DOHH2 (cell line): ENCODE data around the gene CHPF.

ENCODE experiments used
- H3F3A ChIP-seq: fragments of 200-600 bp; sonication (generic), shearing (Covaris generic); 2 replicates; pipeline ENCODE4 v1.6.0; 2016; ENCODE audit warnings: antibody characterized with exemption, mild to moderate bottlenecking; ENCODE audit not compliant: control insufficient read depth, insufficient read depth
- H3K27ac ChIP-seq: fragments of 200-600 bp; sonication (generic); 2 replicates; pipeline ENCODE4 v1.5.1; 2014; ENCODE audit warnings: low read depth, mild to moderate bottlenecking, low read length, moderate library complexity
- H3K27me3 ChIP-seq: fragments of 200-600 bp; sonication (generic); 2 replicates; pipeline ENCODE4 v1.6.1; 2014; ENCODE audit warnings: mild to moderate bottlenecking, low read length, mixed read lengths; ENCODE audit not compliant: control insufficient read depth
- H3K36me3 ChIP-seq: fragments of 200-600 bp; sonication (generic); 2 replicates; pipeline ENCODE4 v1.6.1; 2014; ENCODE audit warnings: mild to moderate bottlenecking, low read length, moderate library complexity, mixed read lengths; ENCODE audit not compliant: control insufficient read depth
- H3K4me1 ChIP-seq: fragments of 200-600 bp; sonication (generic); 2 replicates; pipeline ENCODE4 v1.6.1; 2014; ENCODE audit warnings: mild to moderate bottlenecking, low read length, mixed read lengths; ENCODE audit not compliant: control insufficient read depth
- H3K4me2 ChIP-seq: fragments of 200-600 bp; sonication (generic); 2 replicates; pipeline ENCODE4 v1.6.0; 2014; ENCODE audit warnings: mild to moderate bottlenecking, low read length, moderate library complexity
- H3K4me3 ChIP-seq: fragments of 200-600 bp; sonication (generic); 2 replicates; pipeline ENCODE4 v1.5.1; 2014; ENCODE audit warnings: mild to moderate bottlenecking, low read length, mixed read lengths
- H3K79me2 ChIP-seq: fragments of 200-600 bp; sonication (generic); 2 replicates; pipeline ENCODE4 v1.6.1; 2014; ENCODE audit warnings: mild to moderate bottlenecking, low read length, mixed read lengths; ENCODE audit not compliant: control insufficient read depth
- H3K9me2 ChIP-seq: fragments of 200-600 bp; sonication (generic); replicated peaks from 2 replicates; pipeline ENCODE4 v1.6.1; 2014; ENCODE audit warnings: mild to moderate bottlenecking, low read length, mixed read lengths; ENCODE audit not compliant: control insufficient read depth
- H3K9me3 ChIP-seq: fragments of 200-600 bp; sonication (generic); 2 replicates; pipeline ENCODE4 v1.6.1; 2014; ENCODE audit warnings: antibody characterized with exemption, low read length, mixed read lengths; ENCODE audit not compliant: control insufficient read depth, insufficient read depth
- H4K20me1 ChIP-seq: fragments of 200-600 bp; sonication (generic); 2 replicates; pipeline ENCODE4 v1.6.0; 2014; ENCODE audit warnings: low read depth, mild to moderate bottlenecking, antibody characterized with exemption, low read length, moderate library complexity; ENCODE audit not compliant: control insufficient read depth, insufficient read depth
- EZH2phosphoT487 ChIP-seq: fragments of 200-600 bp; sonication (generic); IDR thresholded peaks from 2 replicates; pipeline ENCODE4 v1.6.1; 2017; ENCODE audit warnings: borderline replicate concordance, mild to moderate bottlenecking, antibody characterized with exemption, low read length, moderate library complexity, mixed read lengths
- TF ChIP-seq, protein P1 (sequence below): fragments of 200-600 bp; sonication (generic); IDR thresholded peaks from one replicate; pipeline ENCODE4 v1.5.1; 2014; ENCODE audit warnings: antibody characterized with exemption, mild to moderate bottlenecking, low read depth, low read length; ENCODE audit not compliant: poor library complexity, severe bottlenecking

Gene CHPF

GRCh38 chr2:219490186-219490585 lies 53.4 kb downstream of the CHPF start:
- Histone ChIP-seq H3K79me2 (no peaks in the 10 kb centered on the region), H4K20me1 (no peaks in the 10 kb centered on the region), H3K4me2 (no peak overlapping the region), H3K27ac (no peak overlapping the region), H3F3A (no peaks in the 10 kb centered on the region), H3K4me1 (peaks cover 1% of the 10 kb centered on the region), H3K9me2 (no peaks in the 10 kb centered on the region), H3K36me3 (no peaks in the 10 kb centered on the region), H3K9me3 (no peaks in the 10 kb centered on the region), H3K4me3 (no peak overlapping the region), H3K27me3 (peaks cover 24% of the 10 kb centered on the region)
- TF ChIP-seq EZH2phosphoT487: no peak
- TF ChIP-seq, protein P1, sequence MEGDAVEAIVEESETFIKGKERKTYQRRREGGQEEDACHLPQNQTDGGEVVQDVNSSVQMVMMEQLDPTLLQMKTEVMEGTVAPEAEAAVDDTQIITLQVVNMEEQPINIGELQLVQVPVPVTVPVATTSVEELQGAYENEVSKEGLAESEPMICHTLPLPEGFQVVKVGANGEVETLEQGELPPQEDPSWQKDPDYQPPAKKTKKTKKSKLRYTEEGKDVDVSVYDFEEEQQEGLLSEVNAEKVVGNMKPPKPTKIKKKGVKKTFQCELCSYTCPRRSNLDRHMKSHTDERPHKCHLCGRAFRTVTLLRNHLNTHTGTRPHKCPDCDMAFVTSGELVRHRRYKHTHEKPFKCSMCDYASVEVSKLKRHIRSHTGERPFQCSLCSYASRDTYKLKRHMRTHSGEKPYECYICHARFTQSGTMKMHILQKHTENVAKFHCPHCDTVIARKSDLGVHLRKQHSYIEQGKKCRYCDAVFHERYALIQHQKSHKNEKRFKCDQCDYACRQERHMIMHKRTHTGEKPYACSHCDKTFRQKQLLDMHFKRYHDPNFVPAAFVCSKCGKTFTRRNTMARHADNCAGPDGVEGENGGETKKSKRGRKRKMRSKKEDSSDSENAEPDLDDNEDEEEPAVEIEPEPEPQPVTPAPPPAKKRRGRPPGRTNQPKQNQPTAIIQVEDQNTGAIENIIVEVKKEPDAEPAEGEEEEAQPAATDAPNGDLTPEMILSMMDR: no peak

DNA sequence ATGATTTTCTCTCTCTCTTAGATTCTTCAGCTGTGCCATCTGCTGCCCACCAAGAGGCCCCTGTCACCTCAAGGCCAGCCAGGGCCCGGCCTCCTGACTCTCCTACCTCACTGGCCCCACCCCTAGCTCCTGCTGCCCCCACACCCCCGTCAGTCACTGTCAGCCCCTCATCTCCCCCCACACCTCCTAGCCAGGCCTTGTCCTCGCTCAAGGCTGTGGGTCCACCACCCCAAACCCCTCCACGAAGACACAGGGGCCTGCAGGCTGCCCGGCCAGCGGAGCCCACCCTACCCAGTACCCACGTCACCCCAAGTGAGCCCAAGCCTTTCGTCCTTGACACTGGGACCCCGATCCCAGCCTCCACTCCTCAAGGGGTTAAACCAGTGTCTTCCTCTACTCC lies 54.3 kb downstream of the CHPF start:
- Histone ChIP-seq H3K27me3 (peaks cover 20% of the 10 kb centered on the region), H3K4me3 (no peak overlapping the region), H3K79me2 (no peaks in the 10 kb centered on the region), H3K36me3 (no peaks in the 10 kb centered on the region), H3F3A (no peaks in the 10 kb centered on the region), H3K4me2 (no peak overlapping the region), H3K27ac (no peak overlapping the region), H4K20me1 (no peaks in the 10 kb centered on the region), H3K9me3 (no peaks in the 10 kb centered on the region), H3K4me1 (no peaks in the 10 kb centered on the region), H3K9me2 (no peaks in the 10 kb centered on the region)
- no peak for TF ChIP-seq EZH2phosphoT487
- TF ChIP-seq, protein P1: no peak
